Esophagus squamous epithelium (tissue), 4 donors: ENCODE results near the gene PRKCA.

ENCODE experiments used
- CTCF ChIP-seq, 6 experiments: fragments of 450-650 bp in 4 of 6; fragments of 200-600 bp in 2 of 6; sonication (generic) in 2 of 6; IDR thresholded peaks; one replicate each; pipeline ENCODE4 v1.5.1; 2016 to 2019; ENCODE audit warnings: antibody characterized with exemption in 6 of 6, mild to moderate bottlenecking in 4 of 6, moderate library complexity in 4 of 6
- POLR2A ChIP-seq, 4 donors: fragments of 450-650 bp; IDR thresholded peaks; one replicate each; pipeline ENCODE4 v1.6.1; 2017; ENCODE audit warnings: antibody characterized with exemption in 4 of 4, mild to moderate bottlenecking in 4 of 4, moderate library complexity in 3 of 4

GRCh38 chr17:66449418-66449977 is 147.1 kb downstream of the PRKCA start:
- TF ChIP-seq CTCF (IDR thresholded peaks at IDR 0.05) (no peak), POLR2A (IDR thresholded peaks at IDR 0.05) (no peak)
